ENCODE data around the gene ACADSB. TPM values are rescaled to one million over a fixed set of nuclear protein-coding genes. Genes with fewer than 3 reads are reported as not detected.

The ACADSB gene
- total RNA-seq, 1 donor from 2014 or later, result 22.7 TPM

- H3K36me3 Mint-ChIP-seq (ENCODE audit: low read depth), result no peaks in the 10 kb centered on the region
- CTCF ChIA-PET, result no interaction called here
- no peak overlapping the region for H3K27ac Mint-ChIP-seq
- TF ChIP-seq, protein P1, sequence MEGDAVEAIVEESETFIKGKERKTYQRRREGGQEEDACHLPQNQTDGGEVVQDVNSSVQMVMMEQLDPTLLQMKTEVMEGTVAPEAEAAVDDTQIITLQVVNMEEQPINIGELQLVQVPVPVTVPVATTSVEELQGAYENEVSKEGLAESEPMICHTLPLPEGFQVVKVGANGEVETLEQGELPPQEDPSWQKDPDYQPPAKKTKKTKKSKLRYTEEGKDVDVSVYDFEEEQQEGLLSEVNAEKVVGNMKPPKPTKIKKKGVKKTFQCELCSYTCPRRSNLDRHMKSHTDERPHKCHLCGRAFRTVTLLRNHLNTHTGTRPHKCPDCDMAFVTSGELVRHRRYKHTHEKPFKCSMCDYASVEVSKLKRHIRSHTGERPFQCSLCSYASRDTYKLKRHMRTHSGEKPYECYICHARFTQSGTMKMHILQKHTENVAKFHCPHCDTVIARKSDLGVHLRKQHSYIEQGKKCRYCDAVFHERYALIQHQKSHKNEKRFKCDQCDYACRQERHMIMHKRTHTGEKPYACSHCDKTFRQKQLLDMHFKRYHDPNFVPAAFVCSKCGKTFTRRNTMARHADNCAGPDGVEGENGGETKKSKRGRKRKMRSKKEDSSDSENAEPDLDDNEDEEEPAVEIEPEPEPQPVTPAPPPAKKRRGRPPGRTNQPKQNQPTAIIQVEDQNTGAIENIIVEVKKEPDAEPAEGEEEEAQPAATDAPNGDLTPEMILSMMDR (IDR thresholded peaks at IDR 0.05), result no peak
- ATAC-seq (ENCODE audit: low read depth) (no peak), DNase-seq (no peak)
- POLR2A ChIA-PET, result no interaction called here
- no peaks in the 10 kb centered on the region for H3K9me3 Mint-ChIP-seq
- H3K27me3 Mint-ChIP-seq, result no peaks in the 10 kb centered on the region
- peaks cover 10% of the 10 kb centered on the region for H3K4me1 Mint-ChIP-seq
- no peak overlapping the region for H3K4me3 Mint-ChIP-seq
- intact Hi-C loops (cut with micrococcal nuclease), result no loop called here
Observed at GRCh38 chr10:123024540-123024939, 15.7 kb downstream of the ACADSB start.

DNA sequence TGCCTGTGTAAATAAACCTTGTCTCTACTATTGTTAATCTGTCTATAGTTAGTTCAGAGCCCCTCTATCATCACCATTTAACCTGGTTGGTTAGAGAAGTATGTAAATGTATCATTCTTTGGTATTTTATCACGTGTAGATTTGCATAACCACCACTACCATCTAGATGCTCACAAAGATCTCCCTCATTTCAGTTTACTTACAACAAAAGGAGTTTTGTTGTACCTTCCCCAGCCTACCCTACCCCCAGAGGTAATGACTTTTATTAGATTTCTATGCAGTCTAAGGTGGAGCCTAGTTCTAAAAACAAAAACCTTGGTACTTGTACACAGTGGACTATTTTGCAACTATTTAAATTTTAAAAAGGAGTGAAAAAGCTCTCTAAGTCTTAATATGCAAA is 17.5 kb downstream of the ACADSB start:
- Mint-ChIP-seq H3K4me1 (peaks cover 10% of the 10 kb centered on the region), H3K36me3 (ENCODE audit: low read depth) (no peaks in the 10 kb centered on the region), H3K9me3 (no peaks in the 10 kb centered on the region), H3K27me3 (no peaks in the 10 kb centered on the region), H3K4me3 (no peak overlapping the region), H3K27ac (no peak overlapping the region)
- POLR2A ChIA-PET, result no interaction called here
- CTCF ChIA-PET, result no interaction called here
- no peak for DNase-seq
- ATAC-seq (ENCODE audit: low read depth), result no peak
- intact Hi-C loops (cut with micrococcal nuclease), result no loop called here
- TF ChIP-seq, protein P1 (IDR thresholded peaks at IDR 0.05), result no peak

- Mint-ChIP-seq H3K9me3 (no peaks in the 10 kb centered on the region), H3K36me3 (ENCODE audit: low read depth) (no peaks in the 10 kb centered on the region), H3K4me1 (peaks cover 10% of the 10 kb centered on the region), H3K4me3 (no peak overlapping the region), H3K27ac (no peak overlapping the region), H3K27me3 (no peaks in the 10 kb centered on the region)
- intact Hi-C loops (cut with micrococcal nuclease), result no loop called here
- no peak for DNase-seq
- ChIA-PET CTCF (no interaction called here), POLR2A (no interaction called here)
- TF ChIP-seq, protein P1 (IDR thresholded peaks at IDR 0.05), result no peak
- no peak for ATAC-seq (ENCODE audit: low read depth)
Observed at GRCh38 chr10:123027861-123028260, 19.1 kb downstream of the ACADSB start.

GRCh38 chr10:123031124-123031523 is 22.3 kb downstream of the ACADSB start:
- Mint-ChIP-seq H3K4me3 (no peak overlapping the region), H3K27ac (no peak overlapping the region), H3K27me3 (no peaks in the 10 kb centered on the region), H3K9me3 (no peaks in the 10 kb centered on the region), H3K36me3 (ENCODE audit: low read depth) (peaks cover 13% of the 10 kb centered on the region), H3K4me1 (no peaks in the 10 kb centered on the region)
- TF ChIP-seq, protein P1 (IDR thresholded peaks at IDR 0.05), result no peak
- no peak for DNase-seq
- ChIA-PET CTCF (no interaction called here), POLR2A (no interaction called here)
- intact Hi-C loops (cut with micrococcal nuclease), result no loop called here
- ATAC-seq (ENCODE audit: low read depth), result no peak

- Mint-ChIP-seq H3K27ac (no peak overlapping the region), H3K36me3 (ENCODE audit: low read depth) (peaks cover 27% of the 10 kb centered on the region), H3K9me3 (no peaks in the 10 kb centered on the region), H3K27me3 (no peaks in the 10 kb centered on the region), H3K4me1 (no peaks in the 10 kb centered on the region), H3K4me3 (no peak overlapping the region)
- ChIA-PET POLR2A (no interaction called here), CTCF (interaction anchor here (1.2 kb wide), 1 partner anchor 9 kb away, joined by 5 read pairs; no protein-coding TSS in a partner anchor)
- TF ChIP-seq, protein P1 (IDR thresholded peaks at IDR 0.05), result no peak
- DNase-seq (no peak), ATAC-seq (ENCODE audit: low read depth) (no peak)
- intact Hi-C loops (cut with micrococcal nuclease), result no loop called here
Observed at GRCh38 chr10:123034332-123034731, 25.5 kb downstream of the ACADSB start.

All from activated B cell treated with CpG ODN at 0.5 μM for 24 hours (primary cell).